Fibroblast of pulmonary artery (primary cell): ENCODE results near the gene BTN2A1.

Source experiments
- DNase-seq: peaks from one replicate; pipeline ENCODE4 v3.0.0-alpha.2; 2010; ENCODE audit warnings: low read depth
- H3K4me3 ChIP-seq: replicated peaks from 2 replicates; pipeline ENCODE4 v1.5.1; 2011; ENCODE audit warnings: low read depth, mild to moderate bottlenecking, control low read depth, low read length, moderate library complexity
- TF ChIP-seq, protein P1 (sequence below): IDR thresholded peaks from 2 replicates; pipeline ENCODE4 v1.5.1; 2011; ENCODE audit warnings: mild to moderate bottlenecking, control low read depth, low read length, inconsistent platforms; ENCODE audit errors: missing control alignments

BTN2A1 gene

DNA sequence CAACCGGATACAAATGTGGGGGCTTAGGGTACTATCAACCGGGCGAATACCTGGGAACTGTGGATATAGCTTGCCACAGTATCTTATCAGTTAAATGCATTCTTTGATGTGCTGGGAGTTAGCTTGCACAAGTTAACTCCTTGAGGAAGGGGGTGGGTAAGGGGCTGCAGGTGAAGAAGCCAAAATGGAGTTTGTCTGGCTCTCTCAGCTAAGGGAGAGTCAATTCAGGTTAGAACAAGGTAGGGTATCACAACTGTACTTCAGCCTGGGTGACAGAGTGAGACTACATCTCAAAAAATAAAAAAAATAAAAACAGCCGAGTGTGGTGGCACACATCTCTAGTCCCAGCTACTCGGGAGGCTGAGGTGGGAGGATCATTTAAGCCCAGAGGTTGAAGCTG, 33.8 kb downstream of the BTN2A1 start:
- no peak for DNase-seq
- TF ChIP-seq, protein P1, sequence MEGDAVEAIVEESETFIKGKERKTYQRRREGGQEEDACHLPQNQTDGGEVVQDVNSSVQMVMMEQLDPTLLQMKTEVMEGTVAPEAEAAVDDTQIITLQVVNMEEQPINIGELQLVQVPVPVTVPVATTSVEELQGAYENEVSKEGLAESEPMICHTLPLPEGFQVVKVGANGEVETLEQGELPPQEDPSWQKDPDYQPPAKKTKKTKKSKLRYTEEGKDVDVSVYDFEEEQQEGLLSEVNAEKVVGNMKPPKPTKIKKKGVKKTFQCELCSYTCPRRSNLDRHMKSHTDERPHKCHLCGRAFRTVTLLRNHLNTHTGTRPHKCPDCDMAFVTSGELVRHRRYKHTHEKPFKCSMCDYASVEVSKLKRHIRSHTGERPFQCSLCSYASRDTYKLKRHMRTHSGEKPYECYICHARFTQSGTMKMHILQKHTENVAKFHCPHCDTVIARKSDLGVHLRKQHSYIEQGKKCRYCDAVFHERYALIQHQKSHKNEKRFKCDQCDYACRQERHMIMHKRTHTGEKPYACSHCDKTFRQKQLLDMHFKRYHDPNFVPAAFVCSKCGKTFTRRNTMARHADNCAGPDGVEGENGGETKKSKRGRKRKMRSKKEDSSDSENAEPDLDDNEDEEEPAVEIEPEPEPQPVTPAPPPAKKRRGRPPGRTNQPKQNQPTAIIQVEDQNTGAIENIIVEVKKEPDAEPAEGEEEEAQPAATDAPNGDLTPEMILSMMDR = no peak
- no peak overlapping the region for H3K4me3 ChIP-seq

DNA sequence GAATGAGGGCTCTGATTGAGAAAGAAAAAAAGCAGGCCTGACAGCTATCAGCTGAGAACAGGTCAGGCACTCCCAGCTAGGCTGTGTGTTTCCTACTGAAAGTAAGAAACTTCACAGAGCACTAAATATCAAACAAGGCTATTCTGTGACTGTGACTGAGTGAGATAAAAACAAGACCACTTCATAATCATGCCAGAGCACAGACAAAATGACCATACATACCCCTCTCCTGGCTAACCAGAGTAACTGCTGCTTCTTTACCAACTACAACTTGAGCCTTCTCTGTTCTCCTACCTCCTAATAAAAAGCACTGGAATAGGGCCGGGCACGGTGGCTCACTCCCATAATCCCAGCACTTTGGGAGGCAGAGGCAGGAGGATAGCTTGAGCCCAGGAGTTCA, 35.5 kb downstream of the BTN2A1 start:
- DNase-seq = peak; percentile 44
- no peak overlapping the region for H3K4me3 ChIP-seq
- TF ChIP-seq, protein P1 = peak; percentile 28

GRCh38 chr6:26494117-26494516, 36.4 kb downstream of the BTN2A1 start:
- TF ChIP-seq, protein P1 = no peak
- H3K4me3 ChIP-seq = no peak overlapping the region
- no peak for DNase-seq

- TF ChIP-seq, protein P1 = no peak
- no peak overlapping the region for H3K4me3 ChIP-seq
- DNase-seq = no peak
Observed at GRCh38 chr6:26495281-26495680, 37.5 kb downstream of the BTN2A1 start.

DNA sequence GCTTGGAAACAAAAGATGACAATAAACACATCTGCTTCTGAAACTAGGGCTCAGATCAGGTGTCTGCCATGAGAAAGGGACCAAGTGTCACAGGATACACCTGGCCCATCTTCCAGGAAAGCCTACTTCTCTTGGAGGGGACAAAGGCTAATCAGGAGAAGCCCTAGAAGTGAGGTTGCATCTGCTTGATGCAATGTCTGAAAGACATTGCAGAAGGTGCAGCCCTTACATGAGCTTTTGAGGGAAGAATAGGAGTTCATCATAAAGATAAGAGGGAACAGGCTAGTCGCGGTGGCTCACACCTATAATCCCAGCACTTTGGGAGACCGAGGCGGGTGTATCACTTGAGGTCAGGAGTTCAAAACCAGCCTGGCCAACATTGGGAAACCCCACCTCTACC, 39.9 kb downstream of the BTN2A1 start:
- H3K4me3 ChIP-seq = no peak overlapping the region
- no peak for DNase-seq
- TF ChIP-seq, protein P1 = no peak

DNA sequence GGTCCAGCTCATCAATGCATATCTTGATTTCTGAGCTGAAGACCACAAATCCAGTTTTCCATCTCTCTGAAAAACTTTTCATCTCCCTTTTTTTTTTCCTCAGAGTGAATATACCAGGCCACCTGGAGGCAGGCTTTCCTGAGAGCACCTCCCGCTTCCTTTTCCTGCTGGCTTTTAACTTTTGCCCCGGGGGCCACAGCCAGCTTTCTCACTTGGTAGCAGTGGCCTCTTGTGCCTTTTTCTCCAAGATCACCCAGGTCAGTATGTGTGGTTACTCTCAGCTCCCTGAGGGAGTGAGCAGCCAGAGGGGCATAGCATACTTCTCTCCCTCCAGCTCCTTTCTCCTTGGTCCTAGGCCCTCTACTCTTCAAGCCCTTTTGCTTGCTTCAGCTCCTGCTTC, 42.3 kb downstream of the BTN2A1 start, which contains the start of gene BTN1A1:
TSS of gene BTN1A1 (plus strand) at position 202 of the 400 bp plus-strand sequence. CDS start 984 bp downstream, outside the sequence.
- no peak for DNase-seq
- no peak within 1 kb of the TSS for H3K4me3 ChIP-seq
- TF ChIP-seq, protein P1 = no peak

- peak; percentile 18 for DNase-seq
- TF ChIP-seq, protein P1 = no peak
- H3K4me3 ChIP-seq = peak overlapping the region; percentile 39
Observed at GRCh38 chr6:26501482-26501986, 43.8 kb downstream of the BTN2A1 start.
